PFSK-1 (cell line): ENCODE results near the gene FAR2.

Experiments used
- FOXP2 ChIP-seq: optimal IDR thresholded peaks from 2 replicates; pipeline ENCODE3; 2011; ENCODE audit warnings: borderline replicate concordance, control low read depth, inconsistent platforms; ENCODE audit not compliant: insufficient read depth; ENCODE audit errors: extremely low read length, extremely low read depth
- POLR2AphosphoS5 ChIP-seq: IDR thresholded peaks from 2 replicates; pipeline ENCODE4 v1.6.1; 2012; ENCODE audit warnings: low read depth, mild to moderate bottlenecking, control low read depth, low read length, moderate library complexity
- REST ChIP-seq, 2 experiments: IDR thresholded peaks; 2 replicates each; pipeline versions ENCODE4 v1.6.1 to v1.8.0; 2011 to 2012; ENCODE audit warnings: low read depth in 2 of 2, low read length in 2 of 2, control low read depth in 1 of 2, inconsistent platforms in 1 of 2, mild to moderate bottlenecking in 1 of 2, moderate library complexity in 1 of 2; ENCODE audit not compliant: insufficient read depth in 1 of 2
- SIN3A ChIP-seq: IDR thresholded peaks from 2 replicates; pipeline ENCODE4 v1.6.1; 2012; ENCODE audit warnings: mild to moderate bottlenecking, low read length, moderate library complexity, borderline replicate concordance; ENCODE audit not compliant: insufficient read depth
- TAF1 ChIP-seq: IDR thresholded peaks from 2 replicates; pipeline ENCODE4 v1.6.1; 2012; ENCODE audit warnings: low read length, control low read depth, borderline replicate concordance; ENCODE audit not compliant: insufficient read depth

The FAR2 gene

DNA sequence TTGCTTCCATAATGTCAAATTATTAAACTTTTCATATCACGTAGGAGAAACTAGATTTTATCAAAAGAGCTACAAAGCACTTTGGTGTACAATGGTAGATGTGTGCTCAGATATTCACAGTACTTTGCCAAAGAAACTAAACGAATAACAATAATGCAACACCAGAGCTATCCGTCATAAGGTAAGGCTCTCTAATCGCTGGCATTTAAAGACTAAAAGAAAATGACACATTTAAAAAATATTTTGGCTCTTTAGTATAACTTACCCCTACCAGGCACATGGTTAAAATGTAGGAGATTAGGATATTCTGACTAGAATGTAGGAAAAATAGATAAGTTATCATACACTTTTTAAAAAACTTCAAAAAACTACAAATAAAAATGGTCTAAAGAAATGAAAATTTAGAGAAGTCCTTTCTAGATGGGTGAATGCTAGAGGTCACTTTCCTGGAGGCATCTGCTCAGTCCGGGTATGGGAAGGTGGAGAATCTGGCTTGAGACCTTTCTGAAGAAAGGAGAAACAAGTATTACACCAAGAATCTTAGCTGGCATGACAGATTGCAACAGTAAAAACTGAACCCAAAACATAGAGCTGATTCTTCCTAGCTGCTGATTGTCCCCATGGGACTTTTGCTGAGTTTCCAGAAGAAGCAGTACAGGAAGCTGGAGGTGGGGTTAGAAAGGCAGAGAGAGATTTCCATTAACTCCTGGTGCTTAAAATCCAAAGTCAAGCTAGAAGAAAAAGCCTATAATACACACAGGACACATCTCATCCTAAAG is 67.9 kb downstream of the FAR2 start:
- TF ChIP-seq SIN3A (no peak), REST (IDR thresholded peaks at IDR 0.05; ENCODE audit: insufficient read depth in 1 of 2, low read depth in 2 of 2, low read length in 2 of 2) (no peak), POLR2AphosphoS5 (no peak), FOXP2 (no peak), TAF1 (no peak)

GRCh38 chr12:29220632-29221336 is 71.7 kb downstream of the FAR2 start:
- TF ChIP-seq FOXP2 = no peak
- no peak for TF ChIP-seq SIN3A
- no peak for TF ChIP-seq TAF1
- TF ChIP-seq REST (IDR thresholded peaks at IDR 0.05; ENCODE audit: insufficient read depth in 1 of 2, low read depth in 2 of 2, low read length in 2 of 2) = no peak
- TF ChIP-seq POLR2AphosphoS5 = no peak

DNA sequence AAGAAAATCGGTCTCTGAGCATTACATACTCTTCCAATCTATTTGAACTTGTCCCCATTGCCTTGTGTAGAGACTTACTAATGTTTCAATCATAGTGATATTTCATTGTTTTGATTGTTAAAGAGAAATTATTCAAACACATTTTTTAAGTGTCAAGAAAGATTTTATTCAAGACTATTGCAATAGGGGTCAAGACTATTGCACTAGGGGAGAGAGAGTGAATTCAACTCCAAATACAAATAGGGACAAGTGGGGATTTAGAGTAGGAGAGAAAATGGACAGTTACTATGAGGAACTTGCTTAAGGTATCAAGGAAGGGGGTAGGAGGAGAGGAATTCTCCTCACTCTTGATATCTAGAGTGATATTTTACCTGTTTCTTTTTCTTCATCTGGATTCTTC is 73.1 kb downstream of the FAR2 start:
- TF ChIP-seq TAF1 (no peak), SIN3A (no peak), FOXP2 (no peak), REST (IDR thresholded peaks at IDR 0.05; ENCODE audit: insufficient read depth in 1 of 2, low read depth in 2 of 2, low read length in 2 of 2) (no peak), POLR2AphosphoS5 (no peak)

- TF ChIP-seq REST (IDR thresholded peaks at IDR 0.05; ENCODE audit: insufficient read depth in 1 of 2, low read depth in 2 of 2, low read length in 2 of 2) (no peak), TAF1 (no peak), POLR2AphosphoS5 (no peak), FOXP2 (no peak), SIN3A (no peak)
Observed at GRCh38 chr12:29223426-29223825, 74.3 kb downstream of the FAR2 start.
